ENCODE results near the gene PDZD2. TPM values are rescaled to one million over a fixed set of nuclear protein-coding genes. Genes with fewer than 3 reads are reported as not detected.

The PDZD2 gene
- total and polyA plus RNA-seq, 11 donors = 28.3 to 116 (median 80.6) TPM

DNA sequence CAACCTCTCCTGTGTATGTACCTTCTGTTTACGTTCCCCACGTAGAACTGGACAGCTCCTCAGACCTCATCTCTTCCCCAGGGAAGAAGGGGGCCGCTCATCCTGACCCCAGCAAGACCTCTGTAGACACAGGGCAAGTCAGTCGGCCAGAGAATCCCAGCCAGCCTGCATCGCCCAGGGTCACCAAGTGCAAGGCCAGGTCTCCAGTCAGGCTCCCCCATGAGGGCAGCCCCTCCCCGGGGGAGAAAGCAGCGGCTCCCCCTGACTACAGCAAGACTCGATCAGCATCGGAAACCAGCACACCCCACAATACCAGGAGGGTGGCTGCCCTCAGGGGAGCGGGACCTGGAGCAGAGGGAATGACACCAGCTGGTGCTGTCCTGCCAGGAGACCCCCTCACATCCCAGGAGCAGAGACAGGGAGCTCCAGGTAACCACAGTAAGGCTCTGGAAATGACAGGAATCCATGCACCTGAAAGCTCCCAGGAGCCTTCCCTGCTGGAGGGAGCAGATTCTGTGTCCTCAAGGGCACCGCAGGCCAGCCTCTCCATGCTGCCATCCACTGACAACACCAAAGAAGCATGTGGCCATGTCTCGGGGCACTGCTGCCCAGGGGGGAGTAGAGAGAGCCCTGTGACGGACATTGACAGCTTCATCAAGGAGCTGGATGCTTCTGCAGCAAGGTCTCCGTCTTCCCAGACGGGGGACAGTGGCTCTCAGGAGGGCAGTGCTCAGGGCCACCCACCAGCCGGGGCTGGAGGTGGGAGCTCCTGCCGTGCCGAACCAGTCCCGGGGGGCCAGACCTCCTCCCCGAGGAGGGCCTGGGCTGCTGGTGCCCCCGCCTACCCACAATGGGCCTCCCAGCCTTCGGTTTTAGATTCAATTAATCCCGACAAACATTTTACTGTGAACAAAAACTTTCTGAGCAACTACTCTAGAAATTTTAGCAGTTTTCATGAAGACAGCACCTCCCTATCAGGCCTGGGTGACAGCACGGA, 448.5 kb downstream of the PDZD2 start:
- WGBS, 4 donors = 84 to 90% (median 87%) methylated on average over 13 to 24 of the region's 24 CpGs
- H3K36me3 ChIP-seq = peaks cover 0 to 80% (median 55%) of the 10 kb centered on the region in 9 donors
- no peak overlapping the region for H3K27ac ChIP-seq
- ATAC-seq = peak in 1 of 4 donors; percentile 8
- peaks cover 0 to 7% (median 0%) of the 10 kb centered on the region in 12 donors for H3K4me1 ChIP-seq
- H3K9me3 ChIP-seq = no peaks in the 10 kb centered on the region
- TF ChIP-seq, protein P1, sequence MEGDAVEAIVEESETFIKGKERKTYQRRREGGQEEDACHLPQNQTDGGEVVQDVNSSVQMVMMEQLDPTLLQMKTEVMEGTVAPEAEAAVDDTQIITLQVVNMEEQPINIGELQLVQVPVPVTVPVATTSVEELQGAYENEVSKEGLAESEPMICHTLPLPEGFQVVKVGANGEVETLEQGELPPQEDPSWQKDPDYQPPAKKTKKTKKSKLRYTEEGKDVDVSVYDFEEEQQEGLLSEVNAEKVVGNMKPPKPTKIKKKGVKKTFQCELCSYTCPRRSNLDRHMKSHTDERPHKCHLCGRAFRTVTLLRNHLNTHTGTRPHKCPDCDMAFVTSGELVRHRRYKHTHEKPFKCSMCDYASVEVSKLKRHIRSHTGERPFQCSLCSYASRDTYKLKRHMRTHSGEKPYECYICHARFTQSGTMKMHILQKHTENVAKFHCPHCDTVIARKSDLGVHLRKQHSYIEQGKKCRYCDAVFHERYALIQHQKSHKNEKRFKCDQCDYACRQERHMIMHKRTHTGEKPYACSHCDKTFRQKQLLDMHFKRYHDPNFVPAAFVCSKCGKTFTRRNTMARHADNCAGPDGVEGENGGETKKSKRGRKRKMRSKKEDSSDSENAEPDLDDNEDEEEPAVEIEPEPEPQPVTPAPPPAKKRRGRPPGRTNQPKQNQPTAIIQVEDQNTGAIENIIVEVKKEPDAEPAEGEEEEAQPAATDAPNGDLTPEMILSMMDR (IDR thresholded peaks at IDR 0.05) = no peak
- no peak for TF ChIP-seq POLR2A (IDR thresholded peaks at IDR 0.05)
- DNase-seq = no peak
- H3K27me3 ChIP-seq = no peaks in the 10 kb centered on the region
- no peak overlapping the region for H3K4me3 ChIP-seq
- intact Hi-C loops (cut with DNase I) = loop anchor here in 1 of 10 donors (5.0 kb wide), 1 partner anchor 500 kb away; no protein-coding TSS in a partner anchor

DNA sequence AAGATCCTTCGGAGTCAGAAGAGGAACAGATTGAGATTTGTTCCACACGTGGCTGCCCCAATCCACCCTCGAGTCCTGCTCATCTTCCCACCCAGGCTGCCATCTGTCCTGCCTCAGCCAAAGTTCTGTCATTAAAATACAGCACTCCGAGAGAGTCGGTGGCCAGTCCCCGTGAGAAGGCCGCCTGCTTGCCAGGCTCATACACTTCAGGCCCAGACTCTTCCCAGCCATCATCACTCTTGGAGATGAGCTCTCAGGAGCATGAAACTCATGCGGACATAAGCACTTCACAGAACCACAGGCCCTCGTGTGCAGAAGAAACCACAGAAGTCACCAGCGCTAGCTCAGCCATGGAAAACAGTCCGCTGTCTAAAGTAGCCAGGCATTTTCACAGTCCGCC, 449.3 kb downstream of the PDZD2 start:
- peaks cover 0 to 11% (median 0%) of the 10 kb centered on the region in 12 donors for H3K4me1 ChIP-seq
- H3K27ac ChIP-seq = no peak overlapping the region
- peaks cover 0 to 81% (median 52%) of the 10 kb centered on the region in 9 donors for H3K36me3 ChIP-seq
- intact Hi-C loops (cut with DNase I) = loop anchor here in 1 of 10 donors (5.0 kb wide), 1 partner anchor 501 kb away; no protein-coding TSS in a partner anchor
- 87 to 94% (median 90%) methylated on average over 9 to 12 of the region's 12 CpGs for WGBS, 4 donors
- ATAC-seq = no peak
- H3K27me3 ChIP-seq = no peaks in the 10 kb centered on the region
- no peak for TF ChIP-seq POLR2A (IDR thresholded peaks at IDR 0.05)
- TF ChIP-seq, protein P1 (IDR thresholded peaks at IDR 0.05) = no peak
- DNase-seq = no peak
- H3K9me3 ChIP-seq = no peaks in the 10 kb centered on the region
- H3K4me3 ChIP-seq = no peak overlapping the region

DNA sequence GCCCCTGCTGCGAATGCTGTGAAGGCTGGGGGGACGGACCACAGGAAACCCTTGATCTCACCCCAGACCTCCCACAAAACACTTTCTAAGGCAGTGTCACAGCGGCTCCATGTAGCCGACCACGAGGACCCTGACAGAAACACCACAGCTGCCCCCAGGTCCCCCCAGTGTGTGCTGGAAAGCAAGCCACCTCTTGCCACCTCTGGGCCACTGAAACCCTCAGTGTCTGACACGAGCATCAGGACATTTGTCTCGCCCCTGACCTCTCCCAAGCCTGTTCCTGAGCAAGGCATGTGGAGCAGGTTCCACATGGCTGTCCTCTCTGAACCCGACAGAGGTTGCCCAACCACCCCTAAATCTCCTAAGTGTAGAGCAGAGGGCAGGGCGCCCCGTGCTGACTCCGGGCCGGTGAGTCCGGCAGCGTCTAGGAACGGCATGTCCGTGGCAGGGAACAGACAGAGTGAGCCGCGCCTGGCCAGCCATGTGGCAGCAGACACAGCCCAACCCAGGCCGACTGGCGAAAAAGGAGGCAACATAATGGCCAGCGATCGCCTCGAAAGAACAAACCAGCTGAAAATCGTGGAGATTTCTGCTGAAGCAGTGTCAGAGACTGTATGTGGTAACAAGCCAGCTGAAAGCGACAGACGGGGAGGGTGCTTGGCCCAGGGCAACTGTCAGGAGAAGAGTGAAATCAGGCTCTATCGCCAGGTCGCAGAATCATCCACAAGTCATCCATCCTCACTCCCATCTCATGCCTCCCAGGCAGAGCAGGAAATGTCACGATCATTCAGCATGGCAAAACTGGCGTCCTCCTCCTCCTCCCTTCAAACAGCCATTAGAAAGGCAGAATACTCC, 450.4 kb downstream of the PDZD2 start:
- intact Hi-C loops (cut with DNase I) = loop anchor here in 1 of 10 donors (5.0 kb wide), 1 partner anchor 502 kb away; no protein-coding TSS in a partner anchor
- no peak overlapping the region for H3K4me3 ChIP-seq
- H3K27me3 ChIP-seq = no peaks in the 10 kb centered on the region
- H3K9me3 ChIP-seq = no peaks in the 10 kb centered on the region
- ATAC-seq (no peak), DNase-seq (no peak)
- H3K4me1 ChIP-seq = peaks cover 0 to 6% (median 0%) of the 10 kb centered on the region in 12 donors
- TF ChIP-seq POLR2A (IDR thresholded peaks at IDR 0.05) = no peak
- TF ChIP-seq, protein P1 (IDR thresholded peaks at IDR 0.05) = no peak
- 90 to 94% (median 91%) methylated on average over 30 of the region's 30 CpGs for WGBS, 4 donors
- H3K36me3 ChIP-seq = peaks cover 0 to 92% (median 51%) of the 10 kb centered on the region in 9 donors
- H3K27ac ChIP-seq = no peak overlapping the region

Measured in heart left ventricle (tissue), 16 donors.